ENCODE data around the gene DSCAML1. TPM values are rescaled to one million over a fixed set of nuclear protein-coding genes. Genes with fewer than 3 reads are reported as not detected.
"Not testable (repeated sequence)": the region's sequence is repeated elsewhere in the genome, so short reads cannot be mapped to it uniquely, and the experiment has no call there.

DSCAML1 gene
- total RNA-seq, 1 experiment from 2014 or later = not detected

GRCh38 chr11:117408356-117408755 is 388.7 kb downstream of the DSCAML1 start:
- Histone ChIP-seq H3K9me3 (ENCODE audit: control insufficient read depth in 1 of 2, insufficient read depth in 1 of 2, low read depth in 1 of 2, low read length in 2 of 2) (no peaks in the 10 kb centered on the region), H3K27ac (ENCODE audit: low read depth, low read length) (no peak overlapping the region), H3K4me3 (replicated peaks in 1 of 2; ENCODE audit: low read depth in 1 of 2, low read length in 2 of 2) (no peak overlapping the region), H3K4me2 (ENCODE audit: low read length) (no peak overlapping the region), H3K79me2 (ENCODE audit: insufficient read depth, low read length) (no peaks in the 10 kb centered on the region), H3K36me3 (ENCODE audit: control insufficient read depth in 1 of 2, insufficient read depth in 2 of 2, low read length in 2 of 2) (0 out of 4 replicates have a peak, but pooled peaks cover 0 to 2% of the 10 kb centered on the region in 2 experiments), H3K27me3 (ENCODE audit: insufficient read depth, low read length) (no peaks in the 10 kb centered on the region), H3K9ac (ENCODE audit: low read length) (no peak overlapping the region), H3K4me1 (ENCODE audit: control insufficient read depth in 1 of 2, insufficient read depth in 2 of 2, low read length in 2 of 2) (no peaks in the 10 kb centered on the region), H3K9me2 (ENCODE audit: insufficient read depth) (no peaks in the 10 kb centered on the region), H4K20me1 (ENCODE audit: insufficient read depth) (no peaks in the 10 kb centered on the region), H2AFZ (ENCODE audit: low read depth, low read length, poor library complexity, severe bottlenecking) (no peak overlapping the region)
- intact Hi-C loops (cut with micrococcal nuclease) = no loop called here
- DNase-seq (ENCODE audit: low read depth, low spot score) = no peak
- ChIA-PET POLR2A (no interaction called here), CTCF (no interaction called here), RAD21 (ENCODE audit: low non-redundant PET in 1 of 2, low total read pairs in 2 of 2, uncharacterized antibody in 2 of 2, unreplicated experiment in 2 of 2) (no interaction called here)
- BruUV-seq (replicated peaks) = no TSS peak
- no peak for ATAC-seq
- TF ChIP-seq TCF7L2 (IDR thresholded peaks at IDR 0.05; ENCODE audit: borderline replicate concordance, extremely low read depth, insufficient read depth, insufficient read length) (no peak), ZNF274 (IDR thresholded peaks at IDR 0.05; ENCODE audit: low read depth, low read length) (no peak)

GRCh38 chr11:117407016-117407415 is 390.0 kb downstream of the DSCAML1 start:
- Histone ChIP-seq H3K9me3 (ENCODE audit: control insufficient read depth in 1 of 2, insufficient read depth in 1 of 2, low read depth in 1 of 2, low read length in 2 of 2) (no peaks in the 10 kb centered on the region), H3K79me2 (ENCODE audit: insufficient read depth, low read length) (no peaks in the 10 kb centered on the region), H4K20me1 (ENCODE audit: insufficient read depth) (no peaks in the 10 kb centered on the region), H3K4me3 (replicated peaks in 1 of 2; ENCODE audit: low read depth in 1 of 2, low read length in 2 of 2) (no peak overlapping the region), H3K27ac (ENCODE audit: low read depth, low read length) (no peak overlapping the region), H3K27me3 (ENCODE audit: insufficient read depth, low read length) (no peaks in the 10 kb centered on the region), H3K4me1 (ENCODE audit: control insufficient read depth in 1 of 2, insufficient read depth in 2 of 2, low read length in 2 of 2) (no peaks in the 10 kb centered on the region), H3K9ac (ENCODE audit: low read length) (no peak overlapping the region), H3K9me2 (ENCODE audit: insufficient read depth) (no peaks in the 10 kb centered on the region), H3K4me2 (ENCODE audit: low read length) (no peak overlapping the region), H3K36me3 (ENCODE audit: control insufficient read depth in 1 of 2, insufficient read depth in 2 of 2, low read length in 2 of 2) (0 out of 4 replicates have a peak, but pooled peaks cover 0 to 2% of the 10 kb centered on the region in 2 experiments), H2AFZ (ENCODE audit: low read depth, low read length, poor library complexity, severe bottlenecking) (no peak overlapping the region)
- no peak for ATAC-seq
- no peak for TF ChIP-seq CTCF (IDR thresholded peaks at IDR 0.05 in 2 of 3, conservative IDR thresholded peaks at IDR 0.05 in 1 of 3; ENCODE audit: borderline replicate concordance in 1 of 3, insufficient read depth in 1 of 3, low read depth in 2 of 3, low read length in 2 of 3)
- no peak for TF ChIP-seq EZH2phosphoT487 (IDR thresholded peaks at IDR 0.05; ENCODE audit: borderline replicate concordance)
- TF ChIP-seq EGR1 (IDR thresholded peaks at IDR 0.05; ENCODE audit: low read depth) = no peak
- no peak for TF ChIP-seq SP1 (IDR thresholded peaks at IDR 0.05; ENCODE audit: low read depth)
- no peak for TF ChIP-seq CEBPB (IDR thresholded peaks at IDR 0.05; ENCODE audit: low read depth)
- TF ChIP-seq SRF (IDR thresholded peaks at IDR 0.05; ENCODE audit: low read depth) = no peak
- RAD21 ChIA-PET (ENCODE audit: low non-redundant PET in 1 of 2, low total read pairs in 2 of 2, uncharacterized antibody in 2 of 2, unreplicated experiment in 2 of 2) = no interaction called here
- no TSS peak for BruUV-seq (replicated peaks)
- intact Hi-C loops (cut with micrococcal nuclease) = no loop called here
- DNase-seq (ENCODE audit: low read depth, low spot score) = no peak
- CTCF ChIA-PET = no interaction called here
- POLR2A ChIA-PET = no interaction called here

GRCh38 chr11:117405898-117406297 is 391.1 kb downstream of the DSCAML1 start:
- H3K9me2 ChIP-seq (ENCODE audit: insufficient read depth); DNase-seq (ENCODE audit: low read depth, low spot score); H3K4me3 ChIP-seq (replicated peaks in 1 of 2; ENCODE audit: low read depth in 1 of 2, low read length in 2 of 2); H2AFZ ChIP-seq (ENCODE audit: low read depth, low read length, poor library complexity, severe bottlenecking); H3K9me3 ChIP-seq (ENCODE audit: control insufficient read depth in 1 of 2, insufficient read depth in 1 of 2, low read depth in 1 of 2, low read length in 2 of 2); POLR2A ChIA-PET; H3K27ac ChIP-seq (ENCODE audit: low read depth, low read length); H4K20me1 ChIP-seq (ENCODE audit: insufficient read depth); RAD21 ChIA-PET (ENCODE audit: low non-redundant PET in 1 of 2, low total read pairs in 2 of 2, uncharacterized antibody in 2 of 2, unreplicated experiment in 2 of 2); H3K36me3 ChIP-seq (ENCODE audit: control insufficient read depth in 1 of 2, insufficient read depth in 2 of 2, low read length in 2 of 2); ATAC-seq; intact Hi-C loops (cut with micrococcal nuclease); H3K4me2 ChIP-seq (ENCODE audit: low read length); H3K79me2 ChIP-seq (ENCODE audit: insufficient read depth, low read length); H3K9ac ChIP-seq (ENCODE audit: low read length); BruUV-seq (replicated peaks); H3K27me3 ChIP-seq (ENCODE audit: insufficient read depth, low read length); CTCF ChIA-PET; H3K4me1 ChIP-seq (ENCODE audit: control insufficient read depth in 1 of 2, insufficient read depth in 2 of 2, low read length in 2 of 2): not testable (repeated sequence)

All from HCT116 (cell line).